Measurements from ENCODE around the gene WDR81.

- TF ChIP-seq CTCF (conservative IDR thresholded peaks at IDR 0.05; ENCODE audit: low read depth, low read length) (no peak; the same call in 1 of the 2 replicates), EZH2 (IDR thresholded peaks at IDR 0.05; ENCODE audit: borderline replicate concordance, low read depth, low read length, poor library complexity, severe bottlenecking) (no peak)
Measured at GRCh38 chr17:1716076-1716911, 8.2 kb upstream of the WDR81 start.
